GM06990 (cell line): ENCODE measurements around the gene EVI2A.

ENCODE experiments used
- DNase-seq: peaks from one replicate; pipeline ENCODE4 v3.0.0-alpha.2; 2011; ENCODE audit not compliant: insufficient read length; ENCODE audit errors: extremely low read depth
- H3K27me3 ChIP-seq: replicated peaks from 2 replicates; pipeline ENCODE4 v1.6.0; 2011; ENCODE audit warnings: low read length; ENCODE audit not compliant: control insufficient read depth, insufficient read depth
- H3K36me3 ChIP-seq: 2 replicates; pipeline ENCODE4 v1.5.1; 2011; ENCODE audit warnings: low read length; ENCODE audit not compliant: control insufficient read depth, insufficient read depth
- H3K4me3 ChIP-seq: replicated peaks from 2 replicates; pipeline ENCODE4 v1.5.1; 2011; ENCODE audit warnings: low read depth, mild to moderate bottlenecking, control low read depth, low read length
- CTCF ChIP-seq: IDR thresholded peaks from 2 replicates; pipeline ENCODE4 v1.5.1; 2011; ENCODE audit warnings: low read length, control low read depth, mild to moderate bottlenecking, inconsistent platforms; ENCODE audit not compliant: insufficient read depth, poor library complexity, severe bottlenecking

The EVI2A gene

DNA sequence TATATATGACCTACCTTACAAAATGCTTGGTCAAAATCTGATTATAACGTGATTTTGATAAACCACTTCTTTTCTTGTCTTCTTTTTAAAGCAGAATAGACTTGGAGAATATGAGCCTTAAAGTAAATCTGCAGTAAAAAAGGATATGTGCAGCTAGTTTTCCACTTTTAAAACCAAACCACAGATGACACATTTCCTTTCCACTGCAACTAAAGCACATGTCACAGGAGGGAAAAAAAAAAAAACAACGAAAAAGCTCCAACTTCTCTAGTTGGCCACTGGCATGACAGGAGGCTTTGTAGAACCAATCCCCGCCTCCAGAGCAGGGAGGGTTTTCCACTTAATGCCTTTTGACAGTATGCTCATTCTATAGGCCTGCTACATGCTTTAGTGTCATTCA is at the start of gene EVI2A:
TSS of gene EVI2A (minus strand) at position 142 of the 400 bp plus-strand sequence. CDS start 2,609 bp downstream, outside the sequence.
- H3K4me3 ChIP-seq: peak within 1 kb of the TSS; percentile 78
- TF ChIP-seq CTCF: no peak
- no peaks in the 10 kb centered on the region for H3K27me3 ChIP-seq
- peak; percentile 67 for DNase-seq
- no peaks in the 10 kb centered on the region for H3K36me3 ChIP-seq

- H3K36me3 ChIP-seq: peaks cover 2% of the 10 kb centered on the region
Measured at GRCh38 chr17:31369266-31369665, 47.8 kb upstream of the EVI2A start.

DNA sequence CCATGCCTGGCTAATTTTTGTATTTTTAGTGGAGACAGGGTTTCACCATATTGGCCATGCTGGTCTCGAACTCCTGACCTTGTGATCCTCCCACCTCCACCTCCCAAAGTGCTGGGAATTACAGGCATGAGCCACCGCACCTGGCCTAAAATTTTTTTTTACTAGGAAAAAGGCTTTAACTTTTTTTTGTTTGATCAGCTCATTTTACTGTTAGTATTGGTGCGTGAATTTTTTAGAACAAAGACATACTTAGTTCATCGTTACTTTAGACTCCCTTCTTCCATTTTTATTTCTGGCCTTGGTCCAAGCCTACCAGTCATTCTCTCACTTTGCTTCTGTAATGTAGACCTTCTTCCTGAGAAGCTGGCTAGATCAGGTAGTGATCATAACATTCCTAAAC is 44.7 kb upstream of the EVI2A start:
- H3K27me3 ChIP-seq: no peaks in the 10 kb centered on the region
- no peak for TF ChIP-seq CTCF
- no peak overlapping the region for H3K4me3 ChIP-seq
- no peak for DNase-seq
- H3K36me3 ChIP-seq: peaks cover 3% of the 10 kb centered on the region

More at GRCh38 chr17:31369266-31369665, 47.8 kb upstream of the EVI2A start:
- no peak for TF ChIP-seq CTCF
- Histone ChIP-seq H3K27me3 (no peaks in the 10 kb centered on the region), H3K4me3 (no peak overlapping the region)
- DNase-seq: no peak

DNA sequence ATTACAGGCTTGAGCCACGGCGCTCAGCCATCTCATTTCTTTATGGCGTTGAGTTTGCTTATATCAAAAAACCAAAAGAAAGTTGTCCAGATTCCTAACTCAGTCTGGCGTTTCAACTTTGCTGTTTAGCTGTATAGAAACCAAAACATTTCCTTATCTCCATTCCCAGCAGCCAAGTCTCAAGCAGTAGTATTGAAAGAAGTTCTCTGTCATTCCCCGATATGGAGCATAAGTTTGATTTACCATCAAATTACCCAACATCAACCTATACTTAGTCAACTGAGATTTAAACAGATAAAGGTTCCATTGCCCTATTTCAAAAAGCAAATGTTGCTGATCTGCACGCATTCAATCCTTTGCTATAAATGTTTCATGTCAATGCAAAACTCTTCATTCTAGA is 42.6 kb upstream of the EVI2A start:
- Histone ChIP-seq H3K4me3 (no peak overlapping the region), H3K36me3 (peaks cover 6% of the 10 kb centered on the region), H3K27me3 (no peaks in the 10 kb centered on the region)
- TF ChIP-seq CTCF: no peak
- DNase-seq: no peak

GRCh38 chr17:31357839-31358394 is 36.5 kb upstream of the EVI2A start:
- no peak overlapping the region for H3K4me3 ChIP-seq
- H3K36me3 ChIP-seq: peaks cover 7% of the 10 kb centered on the region
- H3K27me3 ChIP-seq: no peaks in the 10 kb centered on the region
- TF ChIP-seq CTCF: no peak
- no peak for DNase-seq

DNA sequence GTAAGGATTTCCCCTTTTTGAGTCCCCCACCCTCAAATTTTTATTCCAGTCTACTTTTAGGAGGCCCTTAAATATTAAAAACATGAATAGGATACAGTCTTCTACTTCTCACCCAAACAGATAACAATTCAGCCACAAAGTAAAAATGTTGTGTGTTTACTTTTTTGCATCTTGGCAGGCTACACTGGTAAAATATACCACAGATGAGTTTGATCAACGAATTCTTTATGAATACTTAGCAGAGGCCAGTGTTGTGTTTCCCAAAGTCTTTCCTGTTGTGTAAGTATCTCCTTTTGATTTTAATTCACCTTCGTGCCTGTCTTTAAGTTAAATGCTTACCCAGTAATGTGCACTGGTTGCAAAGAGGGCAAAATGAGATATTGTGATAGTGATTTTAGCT is 35.7 kb upstream of the EVI2A start:
- TF ChIP-seq CTCF: no peak
- H3K27me3 ChIP-seq: no peaks in the 10 kb centered on the region
- H3K4me3 ChIP-seq: no peak overlapping the region
- no peak for DNase-seq
- H3K36me3 ChIP-seq: peaks cover 7% of the 10 kb centered on the region
